ENCODE data around the gene PCDH9. TPM values are rescaled to one million over a fixed set of nuclear protein-coding genes. Genes with fewer than 3 reads are reported as not detected.

The PCDH9 gene
- total RNA-seq, 4 donors from 2014 or later: 0.57 to 1.7 (median 0.97) TPM

GRCh38 chr13:66914155-66914554 lies 316.0 kb downstream of the PCDH9 start:
- no peak for TF ChIP-seq POLR2A (IDR thresholded peaks at IDR 0.05)
- TF ChIP-seq, protein P1, sequence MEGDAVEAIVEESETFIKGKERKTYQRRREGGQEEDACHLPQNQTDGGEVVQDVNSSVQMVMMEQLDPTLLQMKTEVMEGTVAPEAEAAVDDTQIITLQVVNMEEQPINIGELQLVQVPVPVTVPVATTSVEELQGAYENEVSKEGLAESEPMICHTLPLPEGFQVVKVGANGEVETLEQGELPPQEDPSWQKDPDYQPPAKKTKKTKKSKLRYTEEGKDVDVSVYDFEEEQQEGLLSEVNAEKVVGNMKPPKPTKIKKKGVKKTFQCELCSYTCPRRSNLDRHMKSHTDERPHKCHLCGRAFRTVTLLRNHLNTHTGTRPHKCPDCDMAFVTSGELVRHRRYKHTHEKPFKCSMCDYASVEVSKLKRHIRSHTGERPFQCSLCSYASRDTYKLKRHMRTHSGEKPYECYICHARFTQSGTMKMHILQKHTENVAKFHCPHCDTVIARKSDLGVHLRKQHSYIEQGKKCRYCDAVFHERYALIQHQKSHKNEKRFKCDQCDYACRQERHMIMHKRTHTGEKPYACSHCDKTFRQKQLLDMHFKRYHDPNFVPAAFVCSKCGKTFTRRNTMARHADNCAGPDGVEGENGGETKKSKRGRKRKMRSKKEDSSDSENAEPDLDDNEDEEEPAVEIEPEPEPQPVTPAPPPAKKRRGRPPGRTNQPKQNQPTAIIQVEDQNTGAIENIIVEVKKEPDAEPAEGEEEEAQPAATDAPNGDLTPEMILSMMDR (IDR thresholded peaks at IDR 0.05): no peak
- Histone ChIP-seq H3K4me3 (no peak overlapping the region), H3K9me3 (no peaks in the 10 kb centered on the region), H3K36me3 (no peaks in the 10 kb centered on the region), H3K4me1 (no peaks in the 10 kb centered on the region), H3K27me3 (no peaks in the 10 kb centered on the region), H3K27ac (no peak overlapping the region)
- no peak for DNase-seq

DNA sequence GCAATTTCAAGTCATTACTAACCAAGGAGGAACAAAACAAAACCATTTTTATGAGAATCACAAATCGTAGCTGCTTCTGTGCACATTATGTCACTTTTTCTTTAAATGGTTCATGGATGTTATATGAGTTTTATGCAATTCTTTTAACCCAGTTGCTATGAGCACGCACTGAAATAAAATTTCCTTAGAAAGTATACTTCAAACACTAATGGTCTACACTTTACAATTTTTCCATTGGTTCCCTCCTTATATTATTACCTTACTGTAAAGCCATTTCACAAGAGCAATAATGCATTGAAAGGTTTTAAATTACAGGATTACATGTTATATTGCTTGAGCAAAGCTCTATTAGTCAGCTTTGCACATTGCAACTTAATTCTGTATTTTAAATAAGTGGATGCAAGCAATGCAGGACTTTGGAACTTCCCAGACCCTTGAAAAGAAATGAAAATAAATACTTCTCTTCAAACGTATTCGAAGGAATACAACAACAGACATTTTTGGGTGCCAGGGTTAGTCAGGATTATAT lies 318.7 kb downstream of the PCDH9 start:
- Histone ChIP-seq H3K27ac (no peak overlapping the region), H3K9me3 (no peaks in the 10 kb centered on the region), H3K4me3 (no peak overlapping the region), H3K36me3 (no peaks in the 10 kb centered on the region), H3K27me3 (no peaks in the 10 kb centered on the region), H3K4me1 (no peaks in the 10 kb centered on the region)
- no peak for TF ChIP-seq POLR2A (IDR thresholded peaks at IDR 0.05)
- TF ChIP-seq, protein P1 (IDR thresholded peaks at IDR 0.05): no peak
- DNase-seq: no peak

- no peaks in the 10 kb centered on the region for H3K27me3 ChIP-seq
- no peak for DNase-seq
- no peak overlapping the region for H3K27ac ChIP-seq
- H3K36me3 ChIP-seq: no peaks in the 10 kb centered on the region
- no peak overlapping the region for H3K4me3 ChIP-seq
- TF ChIP-seq, protein P1 (IDR thresholded peaks at IDR 0.05): no peak
- H3K9me3 ChIP-seq: no peaks in the 10 kb centered on the region
- H3K4me1 ChIP-seq: no peaks in the 10 kb centered on the region
Observed at GRCh38 chr13:66899955-66900354, 330.2 kb downstream of the PCDH9 start.

- H3K4me1 ChIP-seq: no peaks in the 10 kb centered on the region
- H3K27me3 ChIP-seq: no peaks in the 10 kb centered on the region
- no peak overlapping the region for H3K27ac ChIP-seq
- no peak for DNase-seq
- H3K4me3 ChIP-seq: no peak overlapping the region
- no peaks in the 10 kb centered on the region for H3K36me3 ChIP-seq
- TF ChIP-seq POLR2A (IDR thresholded peaks at IDR 0.05): no peak
- TF ChIP-seq, protein P1 (IDR thresholded peaks at IDR 0.05): no peak
- no peaks in the 10 kb centered on the region for H3K9me3 ChIP-seq
Observed at GRCh38 chr13:66896933-66897332, 333.2 kb downstream of the PCDH9 start.

- no peaks in the 10 kb centered on the region for H3K4me1 ChIP-seq
- no peak for DNase-seq
- H3K27me3 ChIP-seq: no peaks in the 10 kb centered on the region
- H3K9me3 ChIP-seq: no peaks in the 10 kb centered on the region
- H3K36me3 ChIP-seq: no peaks in the 10 kb centered on the region
- no peak overlapping the region for H3K4me3 ChIP-seq
- TF ChIP-seq, protein P1 (IDR thresholded peaks at IDR 0.05): no peak
- no peak for TF ChIP-seq POLR2A (IDR thresholded peaks at IDR 0.05)
- H3K27ac ChIP-seq: no peak overlapping the region
Observed at GRCh38 chr13:66895780-66896179, 334.4 kb downstream of the PCDH9 start.

DNA sequence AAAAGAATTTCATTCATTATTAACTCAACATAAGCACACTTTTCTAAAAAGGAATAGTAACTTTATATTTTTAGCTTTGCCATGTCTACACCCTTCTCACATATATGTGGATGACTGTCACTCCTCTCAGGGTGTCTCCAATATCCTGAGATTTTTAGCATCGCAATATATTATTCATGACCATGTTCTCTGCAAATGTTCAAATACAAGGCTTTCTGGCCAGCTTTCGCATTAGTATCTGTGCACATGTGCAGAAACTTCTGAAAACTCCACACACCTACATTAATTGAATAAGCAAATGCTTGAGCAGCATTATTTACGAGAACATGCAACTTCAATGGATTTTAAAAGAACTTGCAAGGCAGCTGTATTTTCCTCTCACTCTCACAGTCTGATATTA lies 334.8 kb downstream of the PCDH9 start:
- DNase-seq: no peak
- no peak for TF ChIP-seq POLR2A (IDR thresholded peaks at IDR 0.05)
- TF ChIP-seq, protein P1 (IDR thresholded peaks at IDR 0.05): no peak
- H3K27me3 ChIP-seq: no peaks in the 10 kb centered on the region
- no peaks in the 10 kb centered on the region for H3K36me3 ChIP-seq
- H3K4me1 ChIP-seq: no peaks in the 10 kb centered on the region
- no peak overlapping the region for H3K27ac ChIP-seq
- H3K4me3 ChIP-seq: no peak overlapping the region
- no peaks in the 10 kb centered on the region for H3K9me3 ChIP-seq

All from Peyer's patch (tissue), 4 donors.